Neural cell (in vitro differentiated cells): ENCODE data around the gene CREBBP. TPM values are rescaled to one million over a fixed set of nuclear protein-coding genes. Genes with fewer than 3 reads are reported as not detected.

Experiments
- H2AFZ ChIP-seq: fragments of 200-600, 300-800 bp; sonication (generic), shearing (Covaris generic); 2 replicates; pipeline ENCODE4 v1.6.0; 2014; ENCODE audit warnings: low read depth, mild to moderate bottlenecking, antibody characterized with exemption, low read length, moderate library complexity
- H3F3A ChIP-seq: fragments of 200-600 bp; shearing (Covaris generic); 2 replicates; pipeline ENCODE4 v1.6.1; 2016; ENCODE audit warnings: mild to moderate bottlenecking, moderate library complexity, mixed read lengths, antibody characterized with exemption, low read length; ENCODE audit not compliant: insufficient read depth, poor library complexity, severe bottlenecking
- H3K27ac ChIP-seq: fragments of 200-600, 300-800 bp; sonication (generic), shearing (Covaris generic); 2 replicates; pipeline ENCODE4 v1.5.1; 2014; ENCODE audit warnings: mild to moderate bottlenecking, low read length, moderate library complexity
- H3K27me3 ChIP-seq: fragments of 300-800, 200-600 bp; sonication (generic), shearing (Covaris generic); 2 replicates; pipeline ENCODE4 v1.6.0; 2014; ENCODE audit warnings: mild to moderate bottlenecking, low read depth, low read length, moderate library complexity; ENCODE audit not compliant: insufficient read depth
- H3K36me3 ChIP-seq: fragments of 300-800, 200-600 bp; sonication (generic), shearing (Covaris generic); 2 replicates; pipeline ENCODE4 v1.5.1; 2014; ENCODE audit warnings: mild to moderate bottlenecking, antibody characterized with exemption, low read length, moderate library complexity; ENCODE audit not compliant: insufficient read depth
- H3K4me2 ChIP-seq: fragments of 300-800, 200-600 bp; sonication (generic), shearing (Covaris generic); 2 replicates; pipeline ENCODE4 v1.6.0; 2014; ENCODE audit warnings: mild to moderate bottlenecking, low read length
- H3K4me3 ChIP-seq: fragments of 300-800, 200-600 bp; sonication (generic), shearing (Covaris generic); 2 replicates; pipeline ENCODE4 v1.5.1; 2014; ENCODE audit warnings: mild to moderate bottlenecking, low read length, moderate library complexity
- H3K79me2 ChIP-seq: fragments of 200-600 bp; shearing (Covaris generic); replicated peaks from 2 replicates; pipeline ENCODE4 v1.6.0; 2014; ENCODE audit warnings: mild to moderate bottlenecking, low read length, moderate library complexity; ENCODE audit not compliant: insufficient read depth
- H3K9ac ChIP-seq: fragments of 300-800, 200-600 bp; sonication (generic), shearing (Covaris generic); 2 replicates; pipeline ENCODE4 v1.6.1; 2016; ENCODE audit warnings: mild to moderate bottlenecking, low read length, mixed read lengths
- H3K9me2 ChIP-seq: fragments of 200-600 bp; shearing (Covaris generic); 2 replicates; pipeline ENCODE4 v1.6.1; 2016; ENCODE audit warnings: mild to moderate bottlenecking, low read length, mixed read lengths; ENCODE audit not compliant: insufficient read depth
- H3K9me3 ChIP-seq: fragments of 200-600, 300-800 bp; sonication (generic), shearing (Covaris generic); 2 replicates; pipeline ENCODE4 v1.6.1; 2016; ENCODE audit warnings: mild to moderate bottlenecking, mixed run types, low read length, moderate library complexity, mixed read lengths
- H4K20me1 ChIP-seq: fragments of 200-600 bp; shearing (Covaris generic); 2 replicates; pipeline ENCODE4 v1.6.1; 2016; ENCODE audit warnings: mild to moderate bottlenecking, mixed run types; ENCODE audit not compliant: insufficient read depth
- EP300 ChIP-seq: fragments of 450-650 bp; conservative IDR thresholded peaks from 2 replicates; pipeline ENCODE4 v1.6.1; 2014; ENCODE audit warnings: antibody characterized with exemption, mild to moderate bottlenecking, moderate library complexity; ENCODE audit not compliant: poor library complexity, severe bottlenecking
- EZH2 ChIP-seq: fragments of 200-600, 300-800 bp; shearing (Covaris generic), sonication (generic); IDR thresholded peaks from 2 replicates; pipeline ENCODE4 v1.6.1; 2014; ENCODE audit warnings: antibody characterized with exemption, low read length, borderline replicate concordance, mild to moderate bottlenecking; ENCODE audit not compliant: insufficient read depth, poor library complexity, severe bottlenecking
- MXI1 ChIP-seq: fragments of 450-650 bp; conservative IDR thresholded peaks from 2 replicates; pipeline ENCODE4 v1.6.1; 2014; ENCODE audit warnings: antibody characterized with exemption, mild to moderate bottlenecking; ENCODE audit not compliant: poor library complexity, severe bottlenecking
- POLR2AphosphoS5 ChIP-seq: IDR thresholded peaks from 2 replicates; pipeline ENCODE4 v1.6.1; 2012
- RAD21 ChIP-seq: fragments of 450-650 bp; conservative IDR thresholded peaks from 2 replicates; pipeline ENCODE4 v1.6.1; 2014; ENCODE audit warnings: antibody characterized with exemption, mild to moderate bottlenecking, moderate library complexity
- SMC3 ChIP-seq: fragments of 450-650 bp; conservative IDR thresholded peaks from 2 replicates; pipeline ENCODE4 v1.6.1; 2014; ENCODE audit warnings: antibody characterized with exemption, mild to moderate bottlenecking, moderate library complexity; ENCODE audit not compliant: poor library complexity
- TAF1 ChIP-seq: IDR thresholded peaks from 2 replicates; pipeline ENCODE4 v1.6.1; 2012; ENCODE audit warnings: low read depth
- polyA plus RNA-seq: library from polyadenylated mRNA; depleted of rRNA; stranded (reverse); fragments of >200 nt; gene quantifications from 2 replicates; pipeline ENCODE4 v1.2.3, GENCODE V29; 2014
- TF ChIP-seq, protein P1 (sequence below): IDR thresholded peaks from 2 replicates; pipeline ENCODE4 v1.6.1; 2012; ENCODE audit warnings: borderline replicate concordance
- TF ChIP-seq, protein P2 (sequence below): fragments of 450-650 bp; IDR thresholded peaks from 2 replicates; pipeline ENCODE4 v1.5.1; 2014; ENCODE audit warnings: antibody characterized with exemption, mild to moderate bottlenecking, moderate library complexity; ENCODE audit not compliant: poor library complexity, severe bottlenecking

CREBBP gene
- polyA plus RNA-seq, 1 donor from 2014 or later, result 3.3 TPM

DNA sequence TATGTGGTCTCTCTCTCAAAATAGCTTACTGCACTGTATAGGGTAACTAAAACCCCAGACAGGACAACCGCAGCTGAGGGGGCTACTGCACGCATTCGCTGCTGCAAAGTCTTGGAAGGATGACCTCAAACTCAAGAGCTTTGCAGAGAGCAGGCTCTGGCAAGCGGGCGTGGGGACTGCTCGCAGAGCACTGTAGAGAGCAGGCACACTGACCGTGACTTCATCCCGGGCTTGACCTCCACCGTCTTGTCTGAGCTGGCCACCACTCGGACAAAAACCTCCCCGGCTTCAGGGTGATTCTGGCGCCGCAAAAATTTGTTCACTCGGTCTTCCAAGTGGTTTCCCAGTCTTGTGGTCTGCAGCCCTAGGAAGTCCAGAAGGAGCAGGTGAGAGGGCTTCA, 140.3 kb downstream of the CREBBP start:
- no peaks in the 10 kb centered on the region for H3K27me3 ChIP-seq
- no peak overlapping the region for H3K9ac ChIP-seq
- no peak overlapping the region for H3K4me3 ChIP-seq
- H3K79me2 ChIP-seq, result no peaks in the 10 kb centered on the region
- H3K36me3 ChIP-seq, result peaks cover 10% of the 10 kb centered on the region
- no peaks in the 10 kb centered on the region for H3F3A ChIP-seq
- TF ChIP-seq RAD21, result no peak
- no peak for TF ChIP-seq POLR2AphosphoS5
- TF ChIP-seq EP300, result no peak
- no peak for TF ChIP-seq MXI1
- no peak for TF ChIP-seq TAF1
- TF ChIP-seq, protein P1, sequence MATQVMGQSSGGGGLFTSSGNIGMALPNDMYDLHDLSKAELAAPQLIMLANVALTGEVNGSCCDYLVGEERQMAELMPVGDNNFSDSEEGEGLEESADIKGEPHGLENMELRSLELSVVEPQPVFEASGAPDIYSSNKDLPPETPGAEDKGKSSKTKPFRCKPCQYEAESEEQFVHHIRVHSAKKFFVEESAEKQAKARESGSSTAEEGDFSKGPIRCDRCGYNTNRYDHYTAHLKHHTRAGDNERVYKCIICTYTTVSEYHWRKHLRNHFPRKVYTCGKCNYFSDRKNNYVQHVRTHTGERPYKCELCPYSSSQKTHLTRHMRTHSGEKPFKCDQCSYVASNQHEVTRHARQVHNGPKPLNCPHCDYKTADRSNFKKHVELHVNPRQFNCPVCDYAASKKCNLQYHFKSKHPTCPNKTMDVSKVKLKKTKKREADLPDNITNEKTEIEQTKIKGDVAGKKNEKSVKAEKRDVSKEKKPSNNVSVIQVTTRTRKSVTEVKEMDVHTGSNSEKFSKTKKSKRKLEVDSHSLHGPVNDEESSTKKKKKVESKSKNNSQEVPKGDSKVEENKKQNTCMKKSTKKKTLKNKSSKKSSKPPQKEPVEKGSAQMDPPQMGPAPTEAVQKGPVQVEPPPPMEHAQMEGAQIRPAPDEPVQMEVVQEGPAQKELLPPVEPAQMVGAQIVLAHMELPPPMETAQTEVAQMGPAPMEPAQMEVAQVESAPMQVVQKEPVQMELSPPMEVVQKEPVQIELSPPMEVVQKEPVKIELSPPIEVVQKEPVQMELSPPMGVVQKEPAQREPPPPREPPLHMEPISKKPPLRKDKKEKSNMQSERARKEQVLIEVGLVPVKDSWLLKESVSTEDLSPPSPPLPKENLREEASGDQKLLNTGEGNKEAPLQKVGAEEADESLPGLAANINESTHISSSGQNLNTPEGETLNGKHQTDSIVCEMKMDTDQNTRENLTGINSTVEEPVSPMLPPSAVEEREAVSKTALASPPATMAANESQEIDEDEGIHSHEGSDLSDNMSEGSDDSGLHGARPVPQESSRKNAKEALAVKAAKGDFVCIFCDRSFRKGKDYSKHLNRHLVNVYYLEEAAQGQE, result no peak
- no peak for TF ChIP-seq SMC3
- TF ChIP-seq EZH2, result no peak
- TF ChIP-seq, protein P2, sequence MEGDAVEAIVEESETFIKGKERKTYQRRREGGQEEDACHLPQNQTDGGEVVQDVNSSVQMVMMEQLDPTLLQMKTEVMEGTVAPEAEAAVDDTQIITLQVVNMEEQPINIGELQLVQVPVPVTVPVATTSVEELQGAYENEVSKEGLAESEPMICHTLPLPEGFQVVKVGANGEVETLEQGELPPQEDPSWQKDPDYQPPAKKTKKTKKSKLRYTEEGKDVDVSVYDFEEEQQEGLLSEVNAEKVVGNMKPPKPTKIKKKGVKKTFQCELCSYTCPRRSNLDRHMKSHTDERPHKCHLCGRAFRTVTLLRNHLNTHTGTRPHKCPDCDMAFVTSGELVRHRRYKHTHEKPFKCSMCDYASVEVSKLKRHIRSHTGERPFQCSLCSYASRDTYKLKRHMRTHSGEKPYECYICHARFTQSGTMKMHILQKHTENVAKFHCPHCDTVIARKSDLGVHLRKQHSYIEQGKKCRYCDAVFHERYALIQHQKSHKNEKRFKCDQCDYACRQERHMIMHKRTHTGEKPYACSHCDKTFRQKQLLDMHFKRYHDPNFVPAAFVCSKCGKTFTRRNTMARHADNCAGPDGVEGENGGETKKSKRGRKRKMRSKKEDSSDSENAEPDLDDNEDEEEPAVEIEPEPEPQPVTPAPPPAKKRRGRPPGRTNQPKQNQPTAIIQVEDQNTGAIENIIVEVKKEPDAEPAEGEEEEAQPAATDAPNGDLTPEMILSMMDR, result no peak
- H3K9me3 ChIP-seq, result no peaks in the 10 kb centered on the region
- H3K9me2 ChIP-seq, result no peaks in the 10 kb centered on the region
- no peak overlapping the region for H3K27ac ChIP-seq
- no peak overlapping the region for H2AFZ ChIP-seq
- H3K4me2 ChIP-seq, result no peak overlapping the region
- no peaks in the 10 kb centered on the region for H4K20me1 ChIP-seq

DNA sequence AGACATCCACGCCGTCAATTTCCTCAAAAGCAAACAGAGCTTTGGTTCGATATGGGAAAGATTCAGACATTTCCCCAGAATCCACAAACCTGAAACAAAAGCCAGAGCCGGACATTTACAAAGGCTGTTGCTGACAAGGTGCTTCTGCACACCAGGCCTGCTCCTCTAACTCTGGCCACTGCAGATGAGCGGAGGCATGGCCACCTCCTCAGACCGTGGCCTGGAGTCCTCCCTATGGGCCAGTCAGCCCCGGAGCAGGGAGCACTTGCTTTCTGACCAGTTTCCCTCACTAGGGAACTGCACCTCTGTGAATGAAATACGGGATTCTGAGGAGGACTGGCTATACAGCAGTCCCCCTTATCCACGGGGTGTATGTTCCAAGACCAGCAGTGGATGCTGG, 140.9 kb downstream of the CREBBP start:
- Histone ChIP-seq H3K4me3 (no peak overlapping the region), H2AFZ (no peak overlapping the region), H3K27ac (no peak overlapping the region), H4K20me1 (no peaks in the 10 kb centered on the region), H3K9me3 (no peaks in the 10 kb centered on the region), H3F3A (no peaks in the 10 kb centered on the region), H3K36me3 (peaks cover 10% of the 10 kb centered on the region), H3K27me3 (no peaks in the 10 kb centered on the region), H3K4me2 (no peak overlapping the region), H3K9me2 (no peaks in the 10 kb centered on the region), H3K9ac (no peak overlapping the region), H3K79me2 (no peaks in the 10 kb centered on the region)
- TF ChIP-seq, protein P2, result no peak
- TF ChIP-seq, protein P1, result no peak
- TF ChIP-seq MXI1, result no peak
- TF ChIP-seq EZH2, result no peak
- TF ChIP-seq TAF1, result no peak
- no peak for TF ChIP-seq EP300
- no peak for TF ChIP-seq RAD21
- no peak for TF ChIP-seq POLR2AphosphoS5
- TF ChIP-seq SMC3, result no peak
